ENCODE data around the gene PRKD2. TPM values are rescaled to one million over a fixed set of nuclear protein-coding genes. Genes with fewer than 3 reads are reported as not detected.

PRKD2 gene
- total and polyA plus RNA-seq, 3 donors from 2014 or later: 22.6 to 35.4 (median 25.6) TPM

GRCh38 chr19:46742926-46743480 is 26.1 kb upstream of the PRKD2 start:
- H3K27me3 ChIP-seq: no peaks in the 10 kb centered on the region
- 47 to 62% methylated on average over 4 of the region's 4 CpGs for WGBS, 2 donors
- no peak overlapping the region for H3K4me3 ChIP-seq
- no peak for DNase-seq
- no peak overlapping the region for H3K27ac ChIP-seq
- no peaks in the 10 kb centered on the region for H3K9me3 ChIP-seq
- H3K36me3 ChIP-seq (ENCODE audit: low read depth, missing control alignments): no peaks in the 10 kb centered on the region
- intact Hi-C loops (cut with DNase I; ENCODE audit: low total_unique reads): no loop called here
- no peak for TF ChIP-seq POLR2A (IDR thresholded peaks at IDR 0.05)
- TF ChIP-seq CTCF (IDR thresholded peaks at IDR 0.05): no peak
- H3K4me1 ChIP-seq: peaks cover 29% of the 10 kb centered on the region

- peaks cover 40% of the 10 kb centered on the region for H3K4me1 ChIP-seq
- H3K4me3 ChIP-seq: no peak overlapping the region
- intact Hi-C loops (cut with DNase I; ENCODE audit: low total_unique reads): no loop called here
- no peaks in the 10 kb centered on the region for H3K27me3 ChIP-seq
- WGBS, 2 donors: 82 to 86% methylated on average over 17 of the region's 17 CpGs
- DNase-seq: no peak
- H3K9me3 ChIP-seq: no peaks in the 10 kb centered on the region
- H3K27ac ChIP-seq: no peak overlapping the region
- H3K36me3 ChIP-seq (ENCODE audit: low read depth, missing control alignments): no peaks in the 10 kb centered on the region
- TF ChIP-seq POLR2A (IDR thresholded peaks at IDR 0.05) (no peak), CTCF (IDR thresholded peaks at IDR 0.05) (no peak)
Observed at GRCh38 chr19:46741447-46741846, 24.5 kb upstream of the PRKD2 start.

- DNase-seq: peak; percentile 51
- Histone ChIP-seq H3K36me3 (ENCODE audit: low read depth, missing control alignments) (no peaks in the 10 kb centered on the region), H3K4me1 (peaks cover 31% of the 10 kb centered on the region), H3K27ac (no peak overlapping the region), H3K27me3 (no peaks in the 10 kb centered on the region), H3K4me3 (no peak overlapping the region), H3K9me3 (no peaks in the 10 kb centered on the region)
- TF ChIP-seq CTCF (IDR thresholded peaks at IDR 0.05) (no peak), POLR2A (IDR thresholded peaks at IDR 0.05) (no peak)
- WGBS, 2 donors: 55 to 79% methylated on average over 6 to 14 of the region's 14 CpGs
- intact Hi-C loops (cut with DNase I; ENCODE audit: low total_unique reads): no loop called here
Observed at GRCh38 chr19:46739290-46739771, 22.4 kb upstream of the PRKD2 start.

GRCh38 chr19:46737761-46738171 is 20.9 kb upstream of the PRKD2 start:
- no peak overlapping the region for H3K4me3 ChIP-seq
- no peak for DNase-seq
- no peaks in the 10 kb centered on the region for H3K27me3 ChIP-seq
- peaks cover 21% of the 10 kb centered on the region for H3K4me1 ChIP-seq
- 67 to 75% methylated on average over 19 of the region's 19 CpGs for WGBS, 2 donors
- TF ChIP-seq CTCF (IDR thresholded peaks at IDR 0.05) (no peak), POLR2A (IDR thresholded peaks at IDR 0.05) (no peak)
- H3K27ac ChIP-seq: no peak overlapping the region
- no peaks in the 10 kb centered on the region for H3K9me3 ChIP-seq
- intact Hi-C loops (cut with DNase I; ENCODE audit: low total_unique reads): no loop called here
- H3K36me3 ChIP-seq (ENCODE audit: low read depth, missing control alignments): no peaks in the 10 kb centered on the region

DNA sequence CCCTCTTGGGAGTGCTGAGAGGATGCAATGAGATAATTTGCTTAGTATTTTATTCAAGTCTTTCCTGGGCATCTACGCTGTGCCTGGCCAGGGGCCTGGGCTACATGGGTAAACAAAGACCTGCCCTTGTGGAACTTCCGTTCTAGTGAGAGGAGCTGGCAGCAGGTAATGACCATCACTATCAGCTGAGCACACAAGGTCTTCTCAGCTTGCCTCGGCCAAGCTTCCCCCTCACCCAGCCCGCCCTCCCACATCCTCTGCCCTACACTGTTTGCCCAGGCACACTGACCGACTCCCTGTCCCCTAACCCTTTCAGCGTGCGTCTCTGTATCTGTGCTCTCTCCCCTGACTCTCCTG is 20.4 kb upstream of the PRKD2 start:
- 49 to 52% methylated on average over 7 of the region's 7 CpGs for WGBS, 2 donors
- Histone ChIP-seq H3K27ac (peak overlapping the region in 1 of 2 donors; percentile 15), H3K4me3 (no peak overlapping the region), H3K36me3 (ENCODE audit: low read depth, missing control alignments) (no peaks in the 10 kb centered on the region), H3K4me1 (peaks cover 21% of the 10 kb centered on the region), H3K9me3 (no peaks in the 10 kb centered on the region), H3K27me3 (no peaks in the 10 kb centered on the region)
- intact Hi-C loops (cut with DNase I; ENCODE audit: low total_unique reads): no loop called here
- no peak for TF ChIP-seq POLR2A (IDR thresholded peaks at IDR 0.05)
- TF ChIP-seq CTCF (IDR thresholded peaks at IDR 0.05): no peak
- no peak for DNase-seq
